ENCODE measurements around the gene HES5.

The HES5 gene

GRCh38 chr1:2498648-2499047, 31.4 kb downstream of the HES5 start:
- DNase-seq: no peak

DNA sequence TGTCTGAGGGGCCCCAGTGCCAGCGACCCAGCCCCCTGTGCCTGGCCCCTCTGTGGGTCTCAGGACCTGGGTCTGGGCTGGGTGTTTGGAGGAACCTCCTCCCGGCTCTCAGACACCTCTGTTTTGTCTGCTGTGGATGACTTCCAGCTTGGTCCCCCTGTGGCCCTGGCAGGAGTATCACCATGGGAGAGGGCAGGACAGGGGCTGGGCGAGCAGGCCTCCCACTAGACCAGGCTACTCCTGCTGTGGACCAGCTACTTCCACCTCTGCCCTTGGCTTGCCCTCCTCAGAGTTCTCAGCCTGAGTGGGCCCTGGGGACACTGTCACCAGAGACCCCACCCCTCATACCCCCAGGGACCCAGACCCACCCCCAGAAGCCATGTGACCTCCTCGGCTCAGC, 32.2 kb downstream of the HES5 start:
- no peak for DNase-seq

GRCh38 chr1:2496746-2497145, 33.3 kb downstream of the HES5 start:
- no peak for DNase-seq

DNA sequence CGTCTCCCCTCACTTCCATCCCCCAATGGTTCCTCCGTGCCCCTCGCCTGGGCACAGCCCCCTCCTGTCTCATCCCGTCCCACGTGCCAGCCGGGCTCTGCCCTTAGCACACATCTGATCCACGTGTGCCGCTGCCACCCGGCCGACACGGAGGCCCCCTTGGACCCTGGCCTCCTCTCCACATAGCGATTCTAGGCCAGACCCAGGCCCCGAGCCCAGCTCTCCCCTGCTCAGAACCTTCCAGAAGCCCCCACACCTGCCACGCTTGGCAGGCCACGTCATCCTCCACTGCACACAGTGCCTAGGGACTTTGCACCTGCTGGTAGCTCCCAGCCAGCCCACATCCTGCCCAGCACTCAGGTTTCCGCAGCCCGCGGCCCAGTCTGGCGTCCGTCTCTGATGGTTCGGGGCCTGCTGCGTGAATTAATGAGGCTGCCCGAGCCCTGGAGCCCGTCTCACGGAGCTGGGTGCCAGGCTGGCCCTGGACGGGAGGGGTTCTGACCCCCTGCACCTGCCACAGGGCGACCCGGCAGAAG, 33.9 kb downstream of the HES5 start:
- DNase-seq: peak; percentile 49 to 68

GRCh38 chr1:2495546-2495945, 34.5 kb downstream of the HES5 start:
- no peak for DNase-seq

DNA sequence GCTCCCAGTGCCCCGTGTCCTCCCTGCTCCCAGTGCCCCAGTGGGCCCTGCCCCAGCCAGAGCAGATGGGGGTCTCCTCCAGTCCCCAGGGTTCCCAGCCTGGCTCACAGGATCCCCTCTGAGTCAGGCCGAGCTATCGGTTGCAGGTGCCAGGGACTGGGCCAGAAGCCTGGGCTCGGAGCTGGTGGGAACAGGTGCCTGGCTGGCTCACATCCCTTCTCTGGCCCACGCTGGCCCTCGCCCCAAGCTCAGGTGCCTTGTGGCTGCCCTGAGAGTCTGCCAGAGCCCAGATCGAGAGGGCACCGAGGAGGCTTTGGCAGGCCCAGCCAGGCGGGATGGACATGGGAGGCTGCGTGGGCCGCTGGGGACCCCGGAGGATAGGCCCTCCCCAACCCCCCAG, 35.0 kb downstream of the HES5 start:
- no peak for DNase-seq

- no peak for DNase-seq
Observed at GRCh38 chr1:2494323-2494693, 35.8 kb downstream of the HES5 start.

DNA sequence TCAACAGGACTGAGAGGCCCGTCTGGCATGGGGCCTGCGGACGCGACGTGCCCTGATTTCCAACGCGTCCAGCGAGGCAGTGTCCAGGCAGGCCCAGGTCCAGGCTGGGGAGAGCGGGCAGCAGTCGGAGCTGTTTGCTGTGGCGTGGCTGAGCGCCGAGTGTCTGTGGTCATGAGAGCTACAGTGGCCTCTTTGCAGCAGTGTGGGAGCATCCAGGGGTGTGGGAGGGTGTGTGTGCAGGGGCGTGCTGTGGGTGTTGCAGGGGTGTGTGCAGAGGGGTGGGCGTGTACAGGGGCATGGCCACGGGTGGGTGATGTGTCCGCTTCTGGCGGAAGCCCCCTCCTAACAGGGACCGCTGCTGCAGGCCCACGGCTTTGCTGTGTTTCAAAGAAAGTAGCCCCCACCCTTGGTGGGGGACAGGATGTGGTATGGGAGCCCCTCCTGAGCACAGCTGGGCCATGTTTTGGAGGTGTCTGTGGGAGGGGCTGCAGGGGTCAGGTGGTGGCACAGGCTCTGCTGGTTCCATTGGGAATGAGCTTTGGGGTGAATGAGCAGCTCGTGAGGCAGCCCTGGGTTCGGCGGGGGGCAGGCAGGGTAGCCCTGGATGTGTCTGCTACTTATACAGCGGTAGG, 36.3 kb downstream of the HES5 start:
- peak; percentile 17 to 23 for DNase-seq

- DNase-seq: no peak
Observed at GRCh38 chr1:2493218-2493617, 36.8 kb downstream of the HES5 start.

GRCh38 chr1:2492091-2492490, 38.0 kb downstream of the HES5 start:
- no peak for DNase-seq

- no peak for DNase-seq
Observed at GRCh38 chr1:2489615-2490014, 40.4 kb downstream of the HES5 start.

DNA sequence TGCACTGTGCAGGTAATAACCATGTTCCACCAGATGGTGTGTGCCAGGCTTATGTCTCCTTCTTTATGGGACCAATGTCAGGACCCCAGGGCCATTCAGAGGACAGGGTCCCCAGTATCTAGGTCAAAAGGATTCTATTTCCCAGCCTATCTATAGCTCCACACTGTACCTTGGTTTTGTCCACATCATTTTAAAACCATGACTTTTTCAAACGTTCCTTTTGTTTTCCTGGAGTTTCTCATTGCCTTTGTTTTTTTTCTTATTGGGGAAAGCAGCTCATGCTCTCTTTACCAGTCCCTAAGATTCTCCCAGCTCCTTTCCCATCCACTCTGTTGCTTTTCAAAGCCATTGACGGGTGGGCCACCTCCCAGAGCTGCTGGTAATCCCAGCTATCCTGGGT, 41.4 kb downstream of the HES5 start:
- DNase-seq: no peak

DNA sequence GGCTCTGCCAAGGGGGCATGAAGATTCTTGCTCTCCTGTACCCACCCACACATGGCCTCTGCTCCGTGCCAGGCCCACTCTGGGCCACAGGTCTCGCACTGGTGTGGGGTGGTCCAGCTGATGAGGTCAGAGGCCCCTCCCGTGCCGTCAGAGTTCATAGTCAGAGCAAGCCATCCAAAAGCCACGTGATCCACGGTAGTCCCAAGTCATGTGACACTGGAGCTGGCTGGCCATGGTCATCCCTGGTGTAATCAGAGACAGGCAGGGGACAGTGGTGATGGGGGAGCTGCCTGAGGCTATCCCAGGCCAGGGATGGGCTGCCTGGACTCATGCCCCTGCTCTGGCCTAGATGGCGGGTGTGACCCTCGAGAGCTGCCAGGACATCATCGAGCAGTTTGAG, 43.5 kb downstream of the HES5 start:
- DNase-seq: no peak

- DNase-seq: no peak
Observed at GRCh38 chr1:2486041-2486440, 44.0 kb downstream of the HES5 start.

DNA sequence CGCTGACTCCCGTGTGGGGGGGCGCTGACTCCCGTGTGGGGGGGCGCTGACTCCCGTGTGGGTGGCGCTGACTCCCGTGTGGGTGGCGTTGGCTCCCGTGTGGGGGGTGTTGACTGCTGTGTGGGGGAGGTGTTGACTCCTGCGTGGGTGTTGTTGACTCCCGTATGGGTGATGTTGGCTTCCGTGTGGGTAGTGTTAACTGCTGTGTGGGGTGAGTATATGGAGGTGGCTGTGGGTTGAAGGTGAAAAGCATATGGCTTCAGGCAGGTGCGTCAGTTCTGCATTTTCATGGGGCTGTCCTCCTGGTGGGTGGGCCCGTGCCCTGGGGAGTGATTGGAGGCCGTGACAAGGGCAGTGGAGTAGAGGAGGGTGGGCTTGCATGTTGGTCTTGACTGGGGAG, 46.1 kb downstream of the HES5 start:
- DNase-seq: no peak

DNA sequence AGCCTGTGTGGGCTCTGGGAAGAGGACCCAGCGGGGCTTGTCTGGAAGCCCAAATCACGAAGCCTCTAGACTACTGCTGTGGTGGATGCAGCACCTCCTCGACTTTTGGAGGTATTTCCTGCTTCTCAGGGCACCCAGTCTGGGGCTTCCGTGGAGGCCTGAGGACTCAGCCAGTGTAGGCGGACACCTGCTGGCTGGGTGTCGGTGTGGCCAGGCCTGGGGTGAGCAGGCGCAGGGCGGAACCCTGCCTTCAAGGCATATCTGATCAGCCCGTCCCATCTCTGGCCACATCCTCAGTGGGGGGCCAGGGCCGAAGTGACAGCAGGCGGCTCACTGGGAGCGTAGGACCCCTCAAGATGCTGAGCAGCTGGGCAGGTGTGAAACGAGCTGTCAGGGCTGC, 47.0 kb downstream of the HES5 start:
- no peak for DNase-seq

DNA sequence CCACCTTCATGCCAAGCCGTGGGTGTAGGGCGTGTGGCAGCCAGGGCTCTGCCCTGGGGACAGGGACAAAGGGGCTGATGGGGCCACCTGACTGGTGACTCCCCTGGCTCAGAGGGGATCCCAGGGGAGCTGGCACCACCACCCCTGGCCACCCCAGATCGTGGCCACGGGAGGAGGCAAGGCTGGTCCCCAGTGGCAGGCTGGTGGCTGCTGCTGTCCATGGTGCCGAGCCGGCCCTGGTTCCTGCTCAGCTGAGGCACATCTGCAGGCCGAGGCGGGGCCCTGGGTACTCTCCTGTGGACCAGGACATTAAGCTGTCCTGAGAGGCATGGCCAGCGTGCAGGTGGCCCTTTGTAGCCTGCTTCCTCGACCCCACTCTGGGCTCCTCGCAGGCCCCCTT, 47.5 kb downstream of the HES5 start:
- DNase-seq: no peak

DNA sequence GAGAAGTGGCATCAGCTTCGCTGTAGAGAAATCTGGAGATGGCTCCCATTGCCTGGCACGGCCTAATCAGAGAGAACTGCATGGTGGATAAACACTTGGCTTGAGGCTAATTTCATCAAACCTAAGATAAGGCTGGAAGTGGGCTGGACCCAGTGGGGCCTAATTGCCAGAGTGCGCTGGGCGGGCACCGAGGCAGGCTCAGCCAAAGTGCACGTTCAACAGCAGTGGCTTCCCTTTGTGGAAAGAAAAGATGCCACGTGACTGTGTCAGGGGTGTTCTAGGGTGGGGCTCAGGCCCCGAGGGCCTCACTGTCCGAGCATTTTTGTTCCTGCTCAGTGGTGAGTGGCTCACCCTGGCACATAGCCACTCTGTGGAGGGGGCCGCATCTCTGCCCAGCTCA, 48.2 kb downstream of the HES5 start:
- no peak for DNase-seq

GRCh38 chr1:2480986-2481364, 49.1 kb downstream of the HES5 start:
- DNase-seq: no peak

DNA sequence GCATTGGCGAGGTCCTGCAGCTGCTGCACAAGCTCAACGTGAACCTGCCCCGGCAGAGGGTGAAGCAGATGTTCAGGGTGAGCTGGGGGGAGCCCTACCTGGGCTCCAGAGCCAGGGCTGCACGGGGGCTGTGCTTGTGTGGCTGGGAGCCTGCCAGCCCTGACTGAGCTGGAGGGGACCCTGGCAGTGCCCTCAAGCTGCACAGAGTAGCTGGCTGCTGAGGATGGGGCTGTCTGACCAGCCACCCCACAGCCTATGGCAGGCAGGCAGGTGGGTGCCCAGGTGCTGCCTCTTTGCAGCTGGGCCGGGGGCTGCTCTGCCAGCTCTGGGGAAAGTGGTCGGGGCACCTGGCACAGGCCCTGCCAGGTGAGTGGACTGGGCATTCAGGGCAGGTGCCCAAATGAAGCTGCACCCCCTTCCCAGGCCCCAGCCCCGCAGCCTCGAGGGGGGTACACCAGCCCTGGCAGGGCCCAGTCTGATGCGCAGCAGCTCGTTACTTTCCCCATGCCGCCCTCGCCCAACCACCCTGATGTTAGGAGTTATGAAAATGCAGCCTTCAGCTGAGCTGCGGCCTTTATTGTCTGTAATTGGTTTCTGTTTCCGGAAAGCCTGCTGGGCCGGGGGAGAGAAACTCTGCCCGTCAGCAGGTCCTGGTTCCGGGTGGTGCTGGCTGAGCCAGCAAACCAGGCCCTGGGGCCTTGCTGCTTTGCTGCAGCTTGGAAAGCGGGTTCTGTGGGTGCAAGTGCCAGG, 49.7 kb downstream of the HES5 start:
- DNase-seq: no peak

DNA sequence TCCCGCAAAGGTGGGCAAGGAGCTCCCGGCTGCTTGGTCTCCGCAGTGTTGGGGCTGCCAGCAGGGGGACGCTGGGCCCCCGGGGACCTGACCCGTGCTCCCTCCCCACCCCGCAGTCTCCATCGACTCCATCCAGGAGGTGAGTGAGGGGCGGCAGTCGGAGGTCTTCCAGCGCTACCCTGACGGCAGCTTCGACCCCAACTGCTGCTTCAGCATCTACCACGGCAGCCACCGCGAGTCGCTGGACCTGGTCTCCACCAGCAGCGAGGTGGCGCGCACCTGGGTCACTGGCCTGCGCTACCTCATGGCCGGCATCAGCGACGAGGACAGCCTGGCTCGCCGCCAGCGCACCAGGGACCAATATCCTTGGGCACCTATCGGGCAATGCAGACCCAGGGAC, 50.4 kb downstream of the HES5 start:
- no peak for DNase-seq

DNA sequence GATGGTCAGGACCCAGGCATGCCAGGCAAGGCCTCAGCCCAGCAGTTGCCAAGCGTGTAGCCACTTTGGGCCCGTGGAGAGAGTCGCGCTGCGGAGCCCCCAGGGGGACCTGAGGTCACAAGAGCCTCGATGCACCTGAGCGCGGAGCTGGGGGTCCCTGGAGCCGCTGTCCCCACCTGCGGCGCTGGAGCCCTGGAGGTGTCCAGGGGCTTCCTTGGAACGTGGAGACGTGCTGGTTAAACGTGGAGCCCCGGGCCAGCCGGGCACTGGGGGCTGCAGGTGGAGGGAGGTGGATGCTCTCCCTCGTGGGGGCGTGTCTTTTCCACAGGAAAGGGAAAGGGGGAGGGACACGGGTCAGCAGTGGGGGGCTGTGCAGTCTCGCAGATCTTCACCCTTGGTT, 50.9 kb downstream of the HES5 start:
- DNase-seq: no peak
